GM19324 (cell line): ENCODE results near the gene IFFO2.

Experiments
- ATAC-seq: cut with Tn5 transposase; IDR thresholded peaks from one replicate; pipeline ENCODE4 v1.9.1; 2021; ENCODE audit warnings: mild to moderate bottlenecking, moderate library complexity; ENCODE audit not compliant: unreplicated experiment, low FRiP score

IFFO2 gene

DNA sequence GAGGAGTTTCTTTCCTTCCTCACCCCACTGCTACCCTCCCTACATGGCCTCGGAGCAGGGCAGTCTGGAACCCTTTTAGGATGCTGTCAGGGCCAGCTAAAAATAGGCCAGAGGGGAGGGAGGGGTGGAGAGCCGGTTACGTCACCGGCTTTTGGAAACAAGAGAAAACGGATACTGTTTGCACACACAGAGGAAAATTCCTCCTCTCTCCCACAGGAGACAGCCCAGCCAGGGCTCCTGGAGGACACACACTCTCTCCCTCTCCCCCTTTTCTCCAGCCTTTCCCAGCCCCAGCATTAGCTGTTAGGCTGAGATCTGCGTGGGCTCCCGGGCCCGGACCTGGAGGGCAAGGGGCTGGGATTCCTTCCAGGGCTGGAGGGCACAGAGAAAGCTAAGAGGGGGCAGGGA, 34.2 kb downstream of the IFFO2 start:
- ATAC-seq: no peak

DNA sequence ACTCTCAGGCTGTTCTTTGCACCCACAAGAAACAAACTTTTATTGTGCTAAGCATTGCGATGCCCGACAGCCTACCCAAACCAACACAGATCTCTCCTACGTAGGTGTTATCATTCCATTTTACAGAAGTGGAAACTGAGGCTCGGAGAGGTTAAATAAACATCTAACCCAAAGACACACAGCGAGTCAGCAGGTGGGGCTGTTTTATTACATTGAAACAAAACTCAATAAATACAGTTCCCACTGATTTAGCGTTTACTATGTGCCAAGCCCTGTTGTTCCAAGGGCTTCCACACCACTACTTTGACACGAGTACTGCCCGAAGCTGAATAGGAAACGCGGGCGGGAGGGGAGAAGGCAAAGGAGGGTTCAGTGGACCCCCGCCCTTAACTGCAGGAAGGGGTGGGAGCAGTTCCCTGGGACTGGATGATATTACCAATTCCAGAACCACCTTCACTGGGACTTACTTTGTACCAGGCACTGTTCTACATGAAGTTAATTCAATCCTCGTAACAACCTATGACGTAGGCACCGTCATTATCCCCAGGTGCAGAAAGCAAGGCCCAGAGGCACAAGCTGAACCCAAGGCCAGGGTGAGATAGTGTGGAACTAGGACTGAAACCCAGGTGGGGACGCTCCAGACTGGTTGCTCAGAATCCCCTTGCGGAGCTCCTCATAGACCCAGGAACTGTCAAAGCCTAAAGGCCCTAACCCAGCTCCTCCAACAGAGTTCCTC, 34.8 kb downstream of the IFFO2 start:
- ATAC-seq: no peak

DNA sequence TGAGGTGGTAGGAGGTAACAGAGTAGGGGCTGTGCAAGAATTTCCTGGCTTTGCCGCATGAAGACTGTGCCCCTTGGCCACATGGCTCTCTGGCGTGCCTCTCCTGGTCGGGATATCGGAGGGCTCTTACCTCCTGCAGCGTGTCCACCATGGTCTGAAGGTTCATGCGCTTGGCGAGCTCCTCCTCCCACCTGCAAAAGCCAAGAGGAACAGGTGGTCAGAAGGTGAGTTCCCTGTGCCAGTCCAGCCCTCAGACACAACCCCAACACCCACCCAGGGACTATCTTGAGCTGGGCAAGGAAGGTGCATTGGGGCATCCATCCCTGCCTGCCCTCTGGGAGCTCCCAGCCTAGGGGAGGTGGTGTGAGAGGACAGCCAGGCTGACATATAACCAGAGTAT, 35.5 kb downstream of the IFFO2 start:
- ATAC-seq: no peak

DNA sequence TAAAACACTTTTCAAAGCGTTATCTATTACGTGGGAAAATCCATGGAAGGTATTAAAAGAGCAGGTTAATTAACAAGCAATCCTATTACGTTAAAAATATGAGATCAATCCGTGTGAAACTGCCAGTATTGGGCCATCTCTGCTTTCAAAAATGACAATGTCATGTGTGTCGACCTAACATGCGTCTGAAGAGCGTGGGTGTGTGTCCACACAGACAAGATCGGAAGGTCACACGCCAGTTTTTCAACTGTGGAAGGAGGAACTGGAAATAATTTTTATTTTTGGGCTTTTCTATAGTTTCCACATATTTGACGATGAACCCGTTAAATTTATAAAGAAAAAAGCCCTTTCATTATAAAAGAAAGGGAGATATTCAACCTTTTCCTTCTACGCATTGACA, 36.5 kb downstream of the IFFO2 start:
- ATAC-seq: no peak

DNA sequence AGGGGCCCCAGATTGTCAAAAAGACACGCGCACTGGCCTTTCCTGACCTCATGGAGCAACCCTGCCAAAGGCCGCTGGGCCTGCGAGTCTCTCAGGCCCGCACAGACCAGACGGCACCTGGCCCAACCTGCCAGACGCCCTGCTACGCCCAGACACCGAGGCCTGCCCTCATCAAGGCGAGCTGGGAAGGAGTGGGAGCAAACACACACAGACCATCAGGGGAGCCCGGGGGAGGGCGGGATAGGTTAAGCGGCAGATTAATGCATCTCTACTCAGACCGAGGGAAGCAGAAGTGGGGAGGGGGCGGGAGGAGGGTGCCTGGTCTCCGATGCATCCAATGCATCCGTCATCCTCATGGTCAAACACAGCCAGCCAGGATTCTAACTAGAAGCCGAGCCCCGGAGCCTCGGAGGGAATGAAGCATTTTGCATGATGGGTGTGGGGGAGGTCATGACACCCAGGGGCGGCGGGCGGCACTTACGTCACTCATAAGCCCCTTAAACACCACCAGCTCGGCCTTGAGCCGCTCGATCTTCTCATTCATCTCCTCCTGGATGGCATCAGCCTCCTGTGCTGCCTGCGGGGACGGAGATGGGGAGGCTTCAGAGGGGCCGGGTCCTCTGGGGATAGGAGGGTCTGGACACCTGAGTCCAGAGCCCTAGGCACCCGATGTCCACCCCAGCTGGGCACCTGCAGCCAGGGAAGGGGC, 37.1 kb downstream of the IFFO2 start:
- no peak for ATAC-seq

DNA sequence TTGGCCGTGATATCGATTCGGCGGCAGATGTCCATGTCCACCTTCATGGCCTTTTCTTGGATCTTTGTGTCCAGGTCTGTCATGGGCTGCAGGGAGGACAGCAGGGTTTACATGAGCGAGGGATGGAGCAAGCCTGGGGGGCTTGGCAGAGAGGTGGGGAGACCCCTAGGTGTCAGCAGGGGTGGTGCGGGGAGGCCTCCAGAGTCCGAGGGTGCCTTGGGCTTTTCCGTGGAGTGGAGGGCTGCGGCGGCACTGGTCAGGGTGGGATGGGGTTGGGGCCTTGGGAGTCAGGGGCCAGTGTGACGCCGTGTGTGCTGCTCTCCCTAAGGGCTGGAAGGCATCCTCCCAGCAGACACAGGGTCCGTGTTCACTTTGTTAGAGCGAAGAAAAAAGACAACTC, 38.1 kb downstream of the IFFO2 start:
- ATAC-seq: no peak

DNA sequence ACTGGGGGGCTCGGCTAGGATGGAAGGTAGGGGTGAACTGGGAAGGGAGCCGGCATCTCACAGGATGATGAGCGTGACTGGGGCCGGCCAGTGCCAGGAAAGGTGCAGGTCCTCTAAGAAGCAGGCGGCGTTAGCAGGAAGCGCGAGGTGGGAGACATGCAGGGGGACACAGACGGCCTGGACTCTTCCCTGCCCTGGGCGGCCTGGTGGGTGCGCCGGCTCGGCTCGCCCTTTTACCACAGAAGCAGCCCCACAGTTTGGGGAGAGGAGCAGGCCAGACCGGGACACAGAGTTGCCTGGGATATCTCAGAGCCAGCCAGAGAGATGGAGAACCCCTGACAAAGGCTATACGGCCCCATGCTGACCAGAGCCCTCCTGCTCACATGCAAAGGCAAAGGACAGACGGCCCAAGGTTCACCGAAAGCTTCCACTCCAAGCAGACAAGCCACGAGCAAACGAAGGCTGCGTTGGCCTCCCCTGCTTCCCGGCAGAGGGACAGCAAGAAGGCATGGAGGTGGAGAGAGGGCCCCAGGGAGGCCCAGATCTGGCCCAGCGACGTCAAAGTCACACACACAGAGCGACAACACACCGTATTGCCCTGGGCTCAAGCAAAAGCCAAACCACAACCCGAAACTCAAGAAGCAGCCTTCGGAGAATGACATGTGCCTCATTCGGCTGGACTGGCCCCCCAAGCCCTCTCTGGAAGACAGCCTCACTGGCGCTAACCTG, 39.2 kb downstream of the IFFO2 start:
- ATAC-seq: no peak

DNA sequence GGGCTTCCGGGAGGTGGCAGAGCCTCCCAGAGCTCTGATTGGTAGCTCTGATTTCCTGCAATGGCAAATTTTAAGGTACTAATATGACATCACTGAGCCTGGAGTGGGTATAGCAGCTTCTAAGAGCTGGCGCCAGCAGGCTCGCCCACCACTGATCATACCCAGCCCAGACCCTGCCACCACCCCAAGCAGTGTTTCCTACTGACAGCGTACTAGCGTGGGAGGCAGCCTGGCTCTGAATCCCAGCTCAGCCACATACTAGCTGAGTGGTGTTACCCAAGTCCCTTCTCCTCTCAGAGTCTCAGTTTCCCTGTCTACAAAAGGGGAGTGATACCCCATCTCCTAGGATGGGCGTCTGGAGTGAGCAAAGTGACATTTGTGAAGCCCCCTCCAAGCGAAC, 41.1 kb downstream of the IFFO2 start:
- no peak for ATAC-seq

DNA sequence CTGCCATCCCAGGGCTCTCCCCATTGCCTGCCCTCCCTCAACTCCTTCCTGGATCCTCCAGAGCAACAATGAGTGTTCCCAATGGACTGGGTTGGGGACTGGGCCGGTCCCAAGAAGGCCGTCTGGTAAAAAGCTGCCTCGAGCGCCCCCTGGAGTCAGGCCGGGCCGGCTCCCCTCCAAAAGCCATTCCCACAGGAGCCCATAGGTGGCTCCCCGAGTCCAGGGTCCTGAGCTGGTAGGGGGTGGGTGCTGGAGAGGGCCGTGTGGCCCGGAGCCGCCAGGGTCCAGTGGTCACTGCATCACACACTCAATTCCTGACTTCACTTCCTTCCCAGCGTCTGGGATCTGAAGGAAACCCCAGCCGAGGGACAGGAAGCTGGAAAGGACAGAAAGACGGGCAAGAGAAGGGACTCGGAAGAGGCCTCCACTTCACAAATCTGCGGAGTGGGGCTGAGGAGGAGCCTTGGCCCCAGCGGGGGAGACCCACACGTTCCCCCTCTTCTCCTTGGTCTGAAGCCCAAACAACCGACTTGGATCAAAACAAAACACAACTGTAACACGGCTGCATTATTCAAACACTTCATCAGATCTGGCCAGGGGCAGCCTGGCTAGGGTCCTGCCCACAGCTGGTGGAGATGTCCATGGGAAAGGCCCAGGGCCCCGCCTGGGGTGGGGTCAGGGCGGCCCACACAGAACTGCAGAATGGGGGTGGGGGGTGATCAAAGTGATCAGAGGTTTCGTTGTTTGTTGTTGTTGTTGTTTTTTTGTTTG, 43.2 kb downstream of the IFFO2 start:
- ATAC-seq: no peak

DNA sequence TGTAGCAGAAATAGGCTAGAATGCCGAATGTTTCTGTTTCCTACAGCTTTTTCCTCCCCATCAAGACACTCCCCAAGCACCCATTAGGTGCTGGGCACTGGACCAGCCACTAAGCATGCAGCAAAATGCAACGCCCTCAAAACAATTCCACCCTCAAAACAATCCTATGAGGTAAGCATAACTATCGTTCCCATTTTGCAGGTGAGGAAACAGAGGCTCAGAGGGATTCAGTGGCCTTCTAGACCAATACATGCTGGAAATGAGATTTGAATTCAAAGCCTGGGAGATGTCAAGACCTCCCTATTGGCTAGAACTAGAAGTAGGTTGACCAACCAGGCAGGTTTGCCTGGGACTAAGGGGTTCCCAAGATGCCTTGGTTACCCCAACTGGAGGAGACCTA, 43.9 kb downstream of the IFFO2 start:
- no peak for ATAC-seq

DNA sequence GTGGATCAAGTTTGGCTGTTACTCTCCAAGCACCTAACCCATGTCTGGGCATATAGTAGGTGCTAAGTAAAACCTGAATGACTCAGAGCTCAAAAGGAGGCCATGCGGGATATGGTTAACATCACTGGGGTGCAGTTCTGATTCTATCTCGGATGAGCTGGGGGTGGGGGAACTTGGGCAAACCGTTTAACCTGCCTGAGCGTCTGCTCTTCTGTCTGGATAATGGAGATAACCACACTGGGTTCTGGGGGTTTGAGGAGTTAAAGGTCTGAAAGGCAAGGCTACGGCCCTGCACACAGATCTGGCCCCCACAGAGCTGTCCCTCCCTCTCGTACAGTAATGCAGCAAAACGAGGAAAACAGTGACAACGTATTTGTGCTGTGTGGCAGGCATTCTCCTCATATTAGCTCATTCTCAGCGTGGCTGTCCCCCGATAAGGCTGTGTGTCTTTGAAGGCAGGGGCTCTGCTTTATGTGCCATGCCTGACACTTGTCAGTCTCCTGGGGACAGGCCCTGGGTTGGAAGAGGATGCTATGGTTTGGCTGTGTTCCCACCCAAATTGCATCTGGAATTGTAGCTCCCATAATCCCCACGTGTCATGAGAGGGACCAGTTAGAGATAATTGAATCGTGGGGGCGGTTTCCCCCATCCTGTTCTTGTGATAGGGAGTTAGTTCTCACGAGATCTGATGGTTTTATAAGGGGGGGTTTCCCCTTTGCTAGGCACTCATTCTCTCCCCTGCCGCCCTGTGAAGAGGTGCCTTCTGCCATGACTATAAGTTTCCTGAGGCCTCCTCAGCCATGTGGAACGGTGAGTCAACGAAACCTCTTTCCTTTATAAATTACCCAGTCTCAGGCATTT, 47.3 kb downstream of the IFFO2 start:
- no peak for ATAC-seq

DNA sequence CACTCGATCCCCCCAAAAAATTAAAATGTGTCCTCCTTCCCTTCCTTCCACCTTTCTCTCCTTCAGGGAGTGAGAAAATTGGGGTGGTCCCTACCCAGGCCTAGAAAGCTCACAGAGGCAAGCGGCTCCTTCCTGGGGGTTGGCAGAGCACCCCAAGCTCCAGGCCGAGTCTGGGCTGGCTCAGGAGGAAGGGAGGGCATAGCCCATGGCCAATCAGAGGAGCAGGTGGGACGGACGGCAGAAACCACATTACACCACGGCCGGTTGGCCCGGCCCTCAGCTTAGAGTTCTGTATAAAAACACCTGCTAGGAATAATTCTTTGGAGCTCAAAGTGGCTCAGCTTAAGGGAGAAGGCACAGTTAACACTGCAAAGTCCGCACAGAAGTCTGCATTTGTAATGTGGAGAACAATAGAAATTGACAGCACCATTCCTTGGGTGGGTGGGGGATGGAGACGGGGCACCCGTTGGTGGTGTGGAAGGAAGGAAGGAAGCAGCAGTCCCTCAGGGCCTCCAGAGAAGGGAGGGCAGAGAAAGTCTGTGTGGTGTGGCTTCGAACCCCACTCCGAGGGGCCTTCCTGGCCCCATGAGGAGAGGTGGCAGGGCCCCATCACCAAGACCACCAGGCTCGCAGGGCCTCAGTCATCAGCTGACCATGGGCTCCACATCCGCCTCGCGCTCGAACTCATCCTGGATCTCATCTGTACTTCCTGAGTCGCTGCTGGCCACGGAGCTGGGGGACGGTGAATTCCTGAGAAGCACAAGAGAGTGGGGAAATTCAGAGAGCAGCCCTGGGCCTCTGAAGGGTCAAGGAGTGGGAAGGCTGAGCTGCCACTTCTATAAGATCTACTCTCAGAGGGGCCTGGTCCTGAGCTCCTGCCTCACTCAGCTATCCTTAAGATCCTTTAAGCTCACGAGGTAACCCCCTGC, 48.3 kb downstream of the IFFO2 start:
- ATAC-seq: no peak

DNA sequence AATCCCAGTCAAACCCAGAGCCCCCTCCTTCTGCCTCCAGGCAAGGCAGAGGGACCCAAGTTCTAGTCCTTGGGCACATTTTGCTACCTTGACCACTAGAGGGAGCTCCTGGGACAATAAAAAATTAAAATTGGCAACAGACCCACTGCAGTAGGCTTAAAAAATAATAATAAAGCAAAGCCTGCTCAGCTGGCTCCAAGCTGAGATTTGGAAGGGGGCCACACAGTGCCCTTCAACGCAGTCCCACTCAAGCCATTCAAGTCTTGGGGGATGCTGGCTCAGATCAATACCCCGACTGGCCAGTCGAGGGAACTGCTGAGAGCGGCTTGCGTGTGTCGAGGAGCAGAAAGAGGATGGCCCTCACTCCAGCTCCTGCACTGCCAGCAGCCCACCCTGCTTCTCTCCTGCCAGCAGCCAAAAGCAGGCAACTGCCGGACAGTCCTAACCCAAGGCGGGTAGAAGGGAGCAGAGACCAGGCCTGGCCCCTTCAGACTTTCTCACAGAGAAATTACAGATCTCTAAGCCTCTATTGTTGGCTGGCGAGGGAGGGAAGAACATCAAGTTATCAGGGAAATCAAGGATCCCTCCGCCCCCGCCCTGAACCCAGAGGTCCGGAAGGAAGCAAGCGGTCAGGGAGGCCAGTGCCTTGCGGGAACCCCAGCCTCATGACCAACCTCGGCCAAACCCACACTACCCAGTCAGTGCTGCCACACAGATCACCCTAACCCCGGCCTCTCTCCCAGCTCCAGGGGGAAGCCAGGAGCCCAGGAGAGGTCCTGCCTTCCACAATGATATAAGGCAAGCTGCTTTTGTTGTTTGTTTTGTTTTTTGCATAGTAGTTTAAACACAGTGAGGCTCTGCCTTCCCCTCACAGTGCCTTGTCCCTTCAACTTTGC, 49.2 kb downstream of the IFFO2 start:
- no peak for ATAC-seq

DNA sequence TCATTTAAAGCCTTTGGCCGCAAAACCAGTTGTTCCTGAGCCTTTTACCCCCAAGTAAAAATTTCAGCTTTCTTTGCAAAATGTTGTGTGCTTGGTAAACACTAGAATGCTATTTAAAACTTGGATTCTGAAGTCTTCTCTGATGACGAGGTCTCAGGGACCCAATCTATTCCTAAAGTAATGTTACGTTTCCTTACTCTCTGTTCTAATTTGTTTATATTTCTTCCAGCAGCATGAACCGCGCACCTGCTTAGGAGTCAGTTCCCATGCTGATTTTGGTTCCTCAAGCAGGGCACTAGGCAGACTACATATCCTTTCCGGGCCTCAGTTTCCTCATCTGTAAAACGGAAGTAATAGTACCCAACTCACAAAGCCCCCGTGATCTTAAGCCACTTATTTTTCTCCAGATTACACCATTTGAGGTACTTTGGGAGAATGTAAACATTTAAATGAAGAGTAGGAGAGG, 53.2 kb downstream of the IFFO2 start:
- no peak for ATAC-seq

DNA sequence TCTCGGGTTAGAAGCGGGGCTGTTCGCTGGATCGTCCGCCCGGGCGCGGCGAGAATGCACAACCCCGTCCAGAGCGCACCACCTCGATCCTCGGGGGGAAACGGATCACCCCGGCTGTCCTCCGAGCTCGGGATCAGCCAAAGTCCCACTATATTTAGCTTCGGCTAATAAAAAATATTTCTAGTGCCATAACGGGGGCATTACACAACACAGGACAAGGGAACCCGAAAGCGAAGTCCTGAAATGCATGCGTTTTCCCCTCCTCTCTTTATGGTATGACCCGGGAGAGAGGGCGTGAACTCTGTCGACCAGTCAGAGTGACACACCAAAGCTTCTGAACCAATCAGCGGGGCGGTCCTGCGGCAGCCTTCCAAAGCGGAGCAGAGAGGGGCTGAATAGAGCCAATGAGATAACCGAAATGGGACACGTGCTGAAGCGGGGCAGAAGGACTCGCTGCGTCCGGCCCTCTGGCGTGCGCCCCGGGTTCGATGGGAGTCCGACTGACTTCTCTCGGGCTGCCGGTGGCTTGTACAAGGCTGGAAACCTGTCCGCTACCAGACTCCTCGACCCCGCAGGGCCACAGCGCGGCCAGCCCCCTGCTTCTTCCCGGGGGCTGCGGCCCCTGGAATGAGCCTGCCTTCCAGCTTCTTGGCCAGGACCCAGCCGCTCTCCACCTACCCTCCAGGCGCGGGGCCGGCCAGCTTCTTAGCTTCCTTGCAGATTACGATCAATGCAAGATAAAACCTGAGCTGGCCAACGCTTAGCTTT, 53.8 kb downstream of the IFFO2 start, which contains the start of gene ALDH4A1:
Gene ALDH4A1, minus strand, starts transcription at position 33 of the 768 bp plus-strand sequence. Its CDS starts 32 bp downstream, at position 1.
- ATAC-seq: peak; percentile 93

DNA sequence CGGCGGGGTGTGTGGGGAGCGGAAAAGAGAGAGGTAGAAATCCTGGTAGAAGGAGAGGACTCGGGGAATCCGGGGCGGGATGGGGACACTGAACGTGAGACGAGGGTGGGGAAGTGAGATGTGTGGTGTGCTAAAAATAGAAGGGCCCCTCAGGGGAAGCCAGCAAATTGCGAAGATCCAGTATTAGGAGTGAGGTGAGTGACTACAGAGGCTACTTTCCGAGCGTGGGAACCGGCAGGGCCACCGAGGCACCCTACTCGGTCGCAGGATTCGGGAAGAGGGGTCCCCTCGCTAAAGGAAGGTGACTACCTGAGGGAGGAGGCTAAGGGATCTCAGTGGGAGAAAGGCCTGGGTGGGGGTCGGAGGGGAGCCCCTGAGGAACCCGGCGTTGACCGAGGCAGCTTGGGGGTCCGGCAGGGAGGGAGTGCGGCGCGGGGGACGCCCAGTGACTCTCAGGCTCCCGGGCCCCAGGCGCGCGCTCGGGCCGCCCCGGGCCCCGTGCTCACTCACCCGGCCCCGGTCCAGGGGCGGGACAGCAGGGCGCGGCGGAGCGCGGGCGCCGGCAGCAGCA, 54.4 kb downstream of the IFFO2 start:
- ATAC-seq: no peak
